Measurements from ENCODE around the gene NHP2.

The NHP2 gene

DNA sequence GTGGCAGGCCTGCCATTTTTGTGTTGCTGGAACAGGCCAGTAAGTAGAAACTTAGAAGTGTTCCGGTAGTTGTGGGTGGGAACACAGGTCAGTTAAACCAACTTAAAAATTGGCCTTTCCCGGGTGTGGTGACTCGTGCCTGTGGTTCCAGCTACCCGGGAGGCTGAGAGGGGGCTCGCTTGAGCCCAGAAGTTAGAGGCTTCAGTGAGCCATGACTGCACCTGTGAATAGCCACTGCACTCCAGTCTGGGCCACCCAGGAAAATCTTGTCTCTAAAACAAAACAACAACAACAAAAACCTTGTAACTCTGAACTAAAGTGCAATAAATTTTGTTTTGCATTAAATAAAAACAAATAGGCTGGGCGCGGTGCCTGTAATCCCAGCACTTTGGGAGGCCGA, 1.4 kb upstream of the NHP2 start:
- peaks cover 11 to 14% of the 10 kb centered on the region in 2 experiments for H3K4me1 ChIP-seq (ENCODE audit: control insufficient read depth in 1 of 2, insufficient read depth in 1 of 2, low read depth in 1 of 2, low read length in 1 of 2)
- TF ChIP-seq, protein P1, sequence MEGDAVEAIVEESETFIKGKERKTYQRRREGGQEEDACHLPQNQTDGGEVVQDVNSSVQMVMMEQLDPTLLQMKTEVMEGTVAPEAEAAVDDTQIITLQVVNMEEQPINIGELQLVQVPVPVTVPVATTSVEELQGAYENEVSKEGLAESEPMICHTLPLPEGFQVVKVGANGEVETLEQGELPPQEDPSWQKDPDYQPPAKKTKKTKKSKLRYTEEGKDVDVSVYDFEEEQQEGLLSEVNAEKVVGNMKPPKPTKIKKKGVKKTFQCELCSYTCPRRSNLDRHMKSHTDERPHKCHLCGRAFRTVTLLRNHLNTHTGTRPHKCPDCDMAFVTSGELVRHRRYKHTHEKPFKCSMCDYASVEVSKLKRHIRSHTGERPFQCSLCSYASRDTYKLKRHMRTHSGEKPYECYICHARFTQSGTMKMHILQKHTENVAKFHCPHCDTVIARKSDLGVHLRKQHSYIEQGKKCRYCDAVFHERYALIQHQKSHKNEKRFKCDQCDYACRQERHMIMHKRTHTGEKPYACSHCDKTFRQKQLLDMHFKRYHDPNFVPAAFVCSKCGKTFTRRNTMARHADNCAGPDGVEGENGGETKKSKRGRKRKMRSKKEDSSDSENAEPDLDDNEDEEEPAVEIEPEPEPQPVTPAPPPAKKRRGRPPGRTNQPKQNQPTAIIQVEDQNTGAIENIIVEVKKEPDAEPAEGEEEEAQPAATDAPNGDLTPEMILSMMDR (IDR thresholded peaks at IDR 0.05) = no peak
- no peak overlapping the region for H3K4me3 ChIP-seq (ENCODE audit: low read depth in 1 of 2, low read length in 1 of 2)
- H3K27ac ChIP-seq = no peak overlapping the region
- H3K27me3 ChIP-seq = no peaks in the 10 kb centered on the region
- H3K36me3 ChIP-seq = peaks cover 6% of the 10 kb centered on the region
- H3K9me3 ChIP-seq = no peaks in the 10 kb centered on the region

DNA sequence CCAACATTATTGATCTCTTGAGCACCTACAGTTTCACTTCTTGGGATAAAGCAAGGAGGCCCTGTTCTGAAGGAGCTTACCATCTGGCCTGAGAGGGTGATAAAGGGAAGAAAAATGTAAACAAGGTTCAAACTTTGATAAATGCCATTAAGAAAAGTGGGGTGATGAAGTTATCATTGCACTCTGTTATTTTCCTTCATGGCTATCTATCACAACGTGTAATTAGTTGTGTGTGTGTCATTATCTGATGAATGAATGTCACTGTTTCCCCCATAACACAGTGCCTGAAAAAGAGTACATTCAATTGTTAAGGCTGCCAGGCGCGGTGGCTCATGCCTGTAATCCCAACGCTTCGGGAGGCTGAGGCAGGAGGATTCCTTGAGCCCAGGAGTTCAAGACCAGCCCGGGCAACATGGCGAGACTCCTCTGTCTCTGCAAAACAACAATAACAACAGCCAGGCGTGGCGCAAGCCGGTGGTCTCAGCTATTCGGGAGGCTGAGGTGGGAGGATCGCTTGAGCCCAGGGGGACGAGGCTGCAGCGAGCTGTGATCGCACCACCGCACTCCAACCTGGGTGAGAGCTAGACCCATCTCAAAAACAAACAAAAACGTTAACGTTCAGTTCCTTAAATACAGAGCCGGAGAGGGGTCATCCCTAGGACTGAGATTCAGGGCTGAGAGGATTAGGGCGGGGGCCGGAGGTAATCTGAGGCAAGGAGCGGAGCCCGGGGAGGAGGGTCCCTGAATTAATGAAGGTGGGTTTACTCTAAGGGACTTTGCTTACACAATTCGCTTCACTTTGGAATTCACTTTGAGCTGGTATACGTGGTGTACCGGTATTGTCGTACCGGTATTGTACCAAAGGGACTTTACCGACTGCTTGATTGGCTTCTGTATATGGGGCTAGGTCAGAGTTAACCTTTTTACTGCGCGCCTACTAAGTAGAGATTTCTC, 917 bp downstream of the NHP2 start:
- H3K9me3 ChIP-seq = no peaks in the 10 kb centered on the region
- TF ChIP-seq, protein P1 (IDR thresholded peaks at IDR 0.05) = no peak
- peak overlapping the region; percentile 74 to 77 for H3K4me3 ChIP-seq (ENCODE audit: low read depth in 1 of 2, low read length in 1 of 2)
- H3K4me1 ChIP-seq (ENCODE audit: control insufficient read depth in 1 of 2, insufficient read depth in 1 of 2, low read depth in 1 of 2, low read length in 1 of 2) = peaks cover 11 to 14% of the 10 kb centered on the region in 2 experiments
- H3K27ac ChIP-seq = peak overlapping the region; percentile 65
- H3K36me3 ChIP-seq = peaks cover 29% of the 10 kb centered on the region
- H3K27me3 ChIP-seq = no peaks in the 10 kb centered on the region

GRCh38 chr5:178150977-178151734, 2.5 kb downstream of the NHP2 start:
- TF ChIP-seq, protein P1 (IDR thresholded peaks at IDR 0.05) = no peak
- Histone ChIP-seq H3K9me3 (no peaks in the 10 kb centered on the region), H3K4me1 (ENCODE audit: control insufficient read depth in 1 of 2, insufficient read depth in 1 of 2, low read depth in 1 of 2, low read length in 1 of 2) (peaks cover 11 to 14% of the 10 kb centered on the region in 2 experiments), H3K4me3 (ENCODE audit: low read depth in 1 of 2, low read length in 1 of 2) (no peak overlapping the region), H3K36me3 (peaks cover 45% of the 10 kb centered on the region), H3K27ac (no peak overlapping the region), H3K27me3 (no peaks in the 10 kb centered on the region)

GRCh38 chr5:178149199-178149932, 4.3 kb downstream of the NHP2 start:
- H3K4me1 ChIP-seq (ENCODE audit: control insufficient read depth in 1 of 2, insufficient read depth in 1 of 2, low read depth in 1 of 2, low read length in 1 of 2) = peaks cover 11 to 14% of the 10 kb centered on the region in 2 experiments
- TF ChIP-seq, protein P1 (IDR thresholded peaks at IDR 0.05) = no peak
- H3K36me3 ChIP-seq = peaks cover 63% of the 10 kb centered on the region
- no peaks in the 10 kb centered on the region for H3K9me3 ChIP-seq
- H3K27me3 ChIP-seq = no peaks in the 10 kb centered on the region
- H3K4me3 ChIP-seq (ENCODE audit: low read depth in 1 of 2, low read length in 1 of 2) = no peak overlapping the region
- no peak overlapping the region for H3K27ac ChIP-seq

- H3K4me1 ChIP-seq (ENCODE audit: control insufficient read depth in 1 of 2, insufficient read depth in 1 of 2, low read depth in 1 of 2, low read length in 1 of 2) = no peaks in the 10 kb centered on the region
- H3K9me3 ChIP-seq = no peaks in the 10 kb centered on the region
- no peak overlapping the region for H3K27ac ChIP-seq
- TF ChIP-seq, protein P1 (IDR thresholded peaks at IDR 0.05) = no peak
- H3K36me3 ChIP-seq = peaks cover 83% of the 10 kb centered on the region
- H3K27me3 ChIP-seq = no peaks in the 10 kb centered on the region
- no peak overlapping the region for H3K4me3 ChIP-seq (ENCODE audit: low read depth in 1 of 2, low read length in 1 of 2)
Observed at GRCh38 chr5:178147406-178147805, 6.3 kb downstream of the NHP2 start.

Measured in neutrophil (primary cell).